OCI-LY1 (cell line): ENCODE results near the gene EML6.
A peak's percentile ranks its signal among the peaks of the same experiment; 100 is the strongest.

ENCODE experiments used
- H2AFZ ChIP-seq: fragments of 200-600 bp; sonication (generic), shearing (Covaris generic); 2 replicates; pipeline ENCODE4 v1.6.0; 2014; ENCODE audit warnings: antibody characterized with exemption, mild to moderate bottlenecking, low read length
- H3F3A ChIP-seq: fragments of 200-600 bp; sonication (generic), shearing (Covaris generic); 2 replicates; pipeline ENCODE4 v1.6.0; 2014; ENCODE audit warnings: mild to moderate bottlenecking, antibody characterized with exemption, low read length, moderate library complexity; ENCODE audit not compliant: insufficient read depth
- H3K27ac ChIP-seq: fragments of 200-600 bp; sonication (generic); 2 replicates; pipeline ENCODE4 v1.5.1; 2014; ENCODE audit warnings: low read length, mixed run types, mild to moderate bottlenecking, low read depth; ENCODE audit not compliant: poor library complexity, severe bottlenecking
- H3K27me3 ChIP-seq: fragments of 200-600 bp; sonication (generic); 2 replicates; pipeline ENCODE4 v1.6.0; 2014; ENCODE audit warnings: antibody characterized with exemption, mild to moderate bottlenecking, low read length, moderate library complexity; ENCODE audit not compliant: insufficient read depth
- H3K36me3 ChIP-seq: fragments of 200-600 bp; sonication (generic); 2 replicates; pipeline ENCODE4 v1.6.1; 2014; ENCODE audit warnings: mild to moderate bottlenecking, antibody characterized with exemption, low read length, moderate library complexity, mixed read lengths; ENCODE audit not compliant: insufficient read depth
- H3K4me1 ChIP-seq: fragments of 200-600 bp; sonication (generic); 2 replicates; pipeline ENCODE4 v1.5.1; 2014; ENCODE audit warnings: mild to moderate bottlenecking, low read length, moderate library complexity; ENCODE audit not compliant: insufficient read depth, severe bottlenecking
- H3K4me2 ChIP-seq: fragments of 200-600 bp; sonication (generic), shearing (Covaris generic); 2 replicates; pipeline ENCODE4 v1.6.1; 2014; ENCODE audit warnings: low read length
- H3K4me3 ChIP-seq: fragments of 200-600 bp; sonication (generic); 2 replicates; pipeline ENCODE4 v1.5.1; 2014; ENCODE audit warnings: low read length, low read depth, mild to moderate bottlenecking, mixed read lengths; ENCODE audit not compliant: poor library complexity, severe bottlenecking
- H3K79me2 ChIP-seq: fragments of 200-600 bp; shearing (Covaris generic); 2 replicates; pipeline ENCODE4 v1.6.1; 2016; ENCODE audit warnings: mixed run types, low read length, mixed read lengths; ENCODE audit not compliant: insufficient read depth
- H3K9ac ChIP-seq: fragments of 200-600 bp; sonication (generic), shearing (Covaris generic); 2 replicates; pipeline ENCODE4 v1.6.1; 2014; ENCODE audit warnings: mild to moderate bottlenecking, low read length, mixed read lengths
- H3K9me2 ChIP-seq: fragments of 200-600 bp; sonication (generic), shearing (Covaris generic); 2 replicates; pipeline ENCODE4 v1.6.1; 2014; ENCODE audit warnings: low read depth, mild to moderate bottlenecking, low read length, mixed read lengths
- H3K9me3 ChIP-seq: fragments of 200-600 bp; shearing (Covaris generic); 2 replicates; pipeline ENCODE4 v1.6.1; 2014; ENCODE audit warnings: low read length, mixed read lengths
- H4K20me1 ChIP-seq: fragments of 200-600 bp; sonication (generic), shearing (Covaris generic); 2 replicates; pipeline ENCODE4 v1.6.0; 2016; ENCODE audit warnings: mild to moderate bottlenecking, low read length; ENCODE audit not compliant: insufficient read depth
- EZH2 ChIP-seq: fragments of 200-600 bp; sonication (generic), shearing (Covaris generic); IDR thresholded peaks from 2 replicates; pipeline ENCODE4 v1.8.0; 2017; ENCODE audit warnings: borderline replicate concordance, mixed run types, mild to moderate bottlenecking, antibody characterized with exemption, low read length, moderate library complexity, mixed read lengths
- TF ChIP-seq, protein P1 (sequence below): fragments of 200-600 bp; sonication (generic), shearing (Covaris generic); IDR thresholded peaks from 2 replicates; pipeline ENCODE4 v1.5.1; 2017; ENCODE audit warnings: mild to moderate bottlenecking, antibody characterized with exemption, low read length, moderate library complexity, mixed read lengths

Gene EML6

DNA sequence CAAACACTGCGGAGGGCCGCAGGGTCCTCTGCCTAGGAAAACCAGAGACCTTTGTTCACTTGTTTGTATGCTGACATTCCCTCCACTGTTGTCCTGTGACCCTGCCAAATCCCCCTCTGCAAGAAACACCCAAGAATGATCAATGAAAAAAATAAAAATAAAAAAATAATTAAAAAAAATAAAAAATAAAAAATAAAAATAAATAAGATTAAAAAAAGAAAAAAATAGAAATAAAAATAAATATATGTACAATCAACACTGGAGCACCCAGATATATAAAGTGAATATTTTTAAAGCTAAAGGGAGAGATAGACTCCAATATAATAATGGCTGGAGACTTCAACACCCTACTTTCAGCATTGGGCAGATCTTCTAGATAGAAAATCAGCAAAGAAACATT is 23.8 kb upstream of the EML6 start:
- no peak overlapping the region for H3K9ac ChIP-seq
- H3K9me2 ChIP-seq = no peaks in the 10 kb centered on the region
- no peaks in the 10 kb centered on the region for H3K4me1 ChIP-seq
- TF ChIP-seq EZH2 = no peak
- TF ChIP-seq, protein P1, sequence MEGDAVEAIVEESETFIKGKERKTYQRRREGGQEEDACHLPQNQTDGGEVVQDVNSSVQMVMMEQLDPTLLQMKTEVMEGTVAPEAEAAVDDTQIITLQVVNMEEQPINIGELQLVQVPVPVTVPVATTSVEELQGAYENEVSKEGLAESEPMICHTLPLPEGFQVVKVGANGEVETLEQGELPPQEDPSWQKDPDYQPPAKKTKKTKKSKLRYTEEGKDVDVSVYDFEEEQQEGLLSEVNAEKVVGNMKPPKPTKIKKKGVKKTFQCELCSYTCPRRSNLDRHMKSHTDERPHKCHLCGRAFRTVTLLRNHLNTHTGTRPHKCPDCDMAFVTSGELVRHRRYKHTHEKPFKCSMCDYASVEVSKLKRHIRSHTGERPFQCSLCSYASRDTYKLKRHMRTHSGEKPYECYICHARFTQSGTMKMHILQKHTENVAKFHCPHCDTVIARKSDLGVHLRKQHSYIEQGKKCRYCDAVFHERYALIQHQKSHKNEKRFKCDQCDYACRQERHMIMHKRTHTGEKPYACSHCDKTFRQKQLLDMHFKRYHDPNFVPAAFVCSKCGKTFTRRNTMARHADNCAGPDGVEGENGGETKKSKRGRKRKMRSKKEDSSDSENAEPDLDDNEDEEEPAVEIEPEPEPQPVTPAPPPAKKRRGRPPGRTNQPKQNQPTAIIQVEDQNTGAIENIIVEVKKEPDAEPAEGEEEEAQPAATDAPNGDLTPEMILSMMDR = no peak
- H3K27me3 ChIP-seq = no peaks in the 10 kb centered on the region
- no peaks in the 10 kb centered on the region for H3F3A ChIP-seq
- no peak overlapping the region for H2AFZ ChIP-seq
- no peak overlapping the region for H3K4me3 ChIP-seq
- H3K79me2 ChIP-seq = no peaks in the 10 kb centered on the region
- H3K27ac ChIP-seq = no peak overlapping the region
- H3K36me3 ChIP-seq = no peaks in the 10 kb centered on the region
- H3K9me3 ChIP-seq = no peaks in the 10 kb centered on the region
- no peak overlapping the region for H3K4me2 ChIP-seq
- H4K20me1 ChIP-seq = no peaks in the 10 kb centered on the region

DNA sequence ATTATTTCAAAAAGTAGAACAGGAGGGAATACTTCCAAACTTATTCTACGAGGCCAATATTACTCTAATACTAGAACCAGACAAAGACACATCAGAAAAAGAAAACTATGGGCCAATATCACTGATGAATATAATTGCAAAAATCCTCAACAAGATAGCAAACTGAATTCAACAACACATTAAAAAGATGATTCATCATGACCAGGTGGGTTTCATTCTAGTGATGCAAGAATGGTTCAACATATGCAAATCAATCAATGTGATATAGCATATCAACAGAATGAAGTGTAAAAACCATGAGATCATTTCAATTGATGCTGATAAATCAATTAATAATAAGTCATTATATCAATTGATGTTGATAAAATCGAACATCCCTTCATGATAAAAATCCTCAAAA is 22.4 kb upstream of the EML6 start:
- no peaks in the 10 kb centered on the region for H3K79me2 ChIP-seq
- H3K9me2 ChIP-seq = no peaks in the 10 kb centered on the region
- no peak overlapping the region for H3K9ac ChIP-seq
- H3K4me1 ChIP-seq = no peaks in the 10 kb centered on the region
- no peak for TF ChIP-seq EZH2
- TF ChIP-seq, protein P1 = no peak
- no peak overlapping the region for H3K4me2 ChIP-seq
- H3K27ac ChIP-seq = no peak overlapping the region
- H3K4me3 ChIP-seq = no peak overlapping the region
- no peaks in the 10 kb centered on the region for H3K36me3 ChIP-seq
- no peaks in the 10 kb centered on the region for H3F3A ChIP-seq
- no peaks in the 10 kb centered on the region for H3K9me3 ChIP-seq
- no peaks in the 10 kb centered on the region for H4K20me1 ChIP-seq
- no peaks in the 10 kb centered on the region for H3K27me3 ChIP-seq
- H2AFZ ChIP-seq = no peak overlapping the region

DNA sequence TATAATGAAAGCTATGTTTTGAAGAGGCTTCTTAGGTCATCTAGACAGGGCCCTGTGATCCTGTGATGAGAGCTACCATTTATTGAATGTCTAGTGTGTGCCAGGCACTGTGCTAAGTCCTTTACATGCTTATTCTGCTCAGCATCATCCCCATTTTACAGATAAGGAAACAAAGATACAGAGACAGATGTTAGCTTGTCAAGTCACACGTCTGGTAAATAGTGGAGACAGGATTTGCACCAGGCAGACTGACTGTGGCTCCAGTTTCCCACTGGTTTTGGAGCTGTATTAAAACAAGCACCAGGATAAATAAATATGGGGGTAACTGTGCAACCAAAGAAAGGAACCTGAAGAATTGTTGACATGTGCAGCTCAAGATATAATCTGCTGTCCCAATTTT is 19.2 kb upstream of the EML6 start:
- TF ChIP-seq EZH2 = no peak
- TF ChIP-seq, protein P1 = no peak
- H3K9ac ChIP-seq = no peak overlapping the region
- H3K9me2 ChIP-seq = no peaks in the 10 kb centered on the region
- no peak overlapping the region for H3K4me2 ChIP-seq
- H3K9me3 ChIP-seq = no peaks in the 10 kb centered on the region
- no peak overlapping the region for H3K27ac ChIP-seq
- H3K4me3 ChIP-seq = no peak overlapping the region
- no peaks in the 10 kb centered on the region for H3F3A ChIP-seq
- H3K27me3 ChIP-seq = no peaks in the 10 kb centered on the region
- H3K4me1 ChIP-seq = peaks cover 13% of the 10 kb centered on the region
- 0 out of 2 replicates have a peak overlapping the region, but pooled peaks have one; percentile 52 for H2AFZ ChIP-seq
- no peaks in the 10 kb centered on the region for H3K36me3 ChIP-seq
- no peaks in the 10 kb centered on the region for H3K79me2 ChIP-seq
- H4K20me1 ChIP-seq = no peaks in the 10 kb centered on the region
